Hematopoietic multipotent progenitor cell treated with erythropoietin and hydrocortisone succinate and interleukin-3 and kit ligand, for 4 days (in vitro differentiated cells): ENCODE data around the gene MRPS17.

Source experiments
- DNase-seq: peaks from one replicate; pipeline ENCODE4 v3.0.0-alpha.2; 2015

Gene MRPS17

GRCh38 chr7:55973747-55974250, 22.1 kb downstream of the MRPS17 start:
- no peak for DNase-seq

- no peak for DNase-seq
Measured at GRCh38 chr7:55975988-55976633, 24.4 kb downstream of the MRPS17 start.

- no peak for DNase-seq
Measured at GRCh38 chr7:55977831-55978230, 26.2 kb downstream of the MRPS17 start.

- DNase-seq, result no peak
Measured at GRCh38 chr7:55980266-55980665, 28.6 kb downstream of the MRPS17 start.

- no peak for DNase-seq
Measured at GRCh38 chr7:55983537-55983936, 31.9 kb downstream of the MRPS17 start.

- peak; percentile 20 for DNase-seq
Measured at GRCh38 chr7:55992346-55992745, 40.7 kb downstream of the MRPS17 start.

GRCh38 chr7:55996856-55997500, 45.3 kb downstream of the MRPS17 start:
- no peak for DNase-seq

- no peak for DNase-seq
Measured at GRCh38 chr7:56003749-56004148, 52.1 kb downstream of the MRPS17 start.
